ENCODE measurements around the gene SLC35D2.

Gene SLC35D2

DNA sequence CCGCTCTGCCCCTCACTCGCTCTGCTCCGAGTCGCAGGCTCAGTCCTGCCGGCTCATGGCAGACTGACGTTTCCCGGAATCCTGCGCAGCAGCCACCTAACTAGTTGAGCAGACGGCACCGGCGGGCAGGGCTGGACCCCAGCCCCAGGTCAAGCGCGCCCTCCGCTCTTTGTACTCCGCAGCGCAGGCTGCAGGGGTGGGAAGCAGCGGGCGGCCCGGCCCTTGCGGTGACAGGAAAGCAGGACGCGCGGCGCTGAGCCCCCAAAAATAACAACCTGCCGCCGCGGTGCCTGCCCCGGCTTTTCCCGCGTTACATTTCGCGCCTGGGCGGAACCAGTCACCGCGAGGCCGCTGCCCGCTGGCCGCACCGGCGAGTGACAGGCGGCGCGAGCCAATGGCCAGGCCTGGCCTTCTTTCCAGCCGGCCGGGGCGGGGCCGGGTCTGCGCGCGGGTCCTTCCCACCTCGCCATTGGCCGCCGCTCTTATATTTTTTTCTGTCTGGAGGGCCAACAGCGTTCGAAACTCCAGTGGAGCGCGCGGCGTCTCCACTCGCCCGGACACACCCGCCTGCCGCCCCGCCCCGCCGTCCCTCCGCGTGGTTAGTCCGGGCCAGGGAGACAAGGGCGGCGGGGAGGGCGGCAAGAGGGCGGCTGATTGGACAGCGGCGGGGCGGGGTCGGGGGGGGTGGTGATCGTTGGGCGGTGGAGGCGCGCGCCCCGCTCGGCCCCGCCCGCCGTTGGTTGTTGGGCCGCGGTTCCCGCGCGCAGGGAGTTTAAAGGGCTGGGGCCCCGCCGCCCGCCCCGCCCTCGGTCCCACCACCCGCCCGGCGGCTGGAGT, 34.8 kb upstream of the SLC35D2 start, which contains the start of gene ZNF367:
ZNF367 (minus strand) TSS at position 288 of the 837 bp plus-strand sequence. CDS start 338 bp downstream, outside the sequence.
- Histone ChIP-seq H3K4me2 (ENCODE audit: low read depth, low read length, poor library complexity, severe bottlenecking) (peak within 1 kb of the TSS; percentile 93), H3K4me1 (ENCODE audit: insufficient read depth, low read length, poor library complexity, severe bottlenecking) (peaks cover 49% of the 10 kb centered on the region), H2AFZ (ENCODE audit: low read length) (peak within 1 kb of the TSS; percentile 96), H3K9me2 (replicated peaks; ENCODE audit: low read depth, low read length) (no peaks in the 10 kb centered on the region), H3K4me3 (ENCODE audit: low read length, poor library complexity, severe bottlenecking) (peak within 1 kb of the TSS; percentile 98), H3K36me3 (ENCODE audit: insufficient read depth, low read length) (no peaks in the 10 kb centered on the region), H4K20me1 (ENCODE audit: insufficient read depth, low read length, poor library complexity, severe bottlenecking) (peaks cover 35% of the 10 kb centered on the region), H3F3A (ENCODE audit: low read depth) (peaks cover 18% of the 10 kb centered on the region), H3K27me3 (ENCODE audit: insufficient read depth, low read length, poor library complexity, severe bottlenecking) (peaks cover 4% of the 10 kb centered on the region), H3K9me3 (ENCODE audit: insufficient read depth, low read depth, low read length) (no peaks in the 10 kb centered on the region), H3K9ac (ENCODE audit: low read depth, low read length, poor library complexity, severe bottlenecking) (peak within 1 kb of the TSS; percentile 96), H3K79me2 (ENCODE audit: insufficient read depth, low read length) (peaks cover 40% of the 10 kb centered on the region)
- TF ChIP-seq EZH2phosphoT487 (IDR thresholded peaks at IDR 0.05; ENCODE audit: borderline replicate concordance), result no peak
- TF ChIP-seq, protein P1, sequence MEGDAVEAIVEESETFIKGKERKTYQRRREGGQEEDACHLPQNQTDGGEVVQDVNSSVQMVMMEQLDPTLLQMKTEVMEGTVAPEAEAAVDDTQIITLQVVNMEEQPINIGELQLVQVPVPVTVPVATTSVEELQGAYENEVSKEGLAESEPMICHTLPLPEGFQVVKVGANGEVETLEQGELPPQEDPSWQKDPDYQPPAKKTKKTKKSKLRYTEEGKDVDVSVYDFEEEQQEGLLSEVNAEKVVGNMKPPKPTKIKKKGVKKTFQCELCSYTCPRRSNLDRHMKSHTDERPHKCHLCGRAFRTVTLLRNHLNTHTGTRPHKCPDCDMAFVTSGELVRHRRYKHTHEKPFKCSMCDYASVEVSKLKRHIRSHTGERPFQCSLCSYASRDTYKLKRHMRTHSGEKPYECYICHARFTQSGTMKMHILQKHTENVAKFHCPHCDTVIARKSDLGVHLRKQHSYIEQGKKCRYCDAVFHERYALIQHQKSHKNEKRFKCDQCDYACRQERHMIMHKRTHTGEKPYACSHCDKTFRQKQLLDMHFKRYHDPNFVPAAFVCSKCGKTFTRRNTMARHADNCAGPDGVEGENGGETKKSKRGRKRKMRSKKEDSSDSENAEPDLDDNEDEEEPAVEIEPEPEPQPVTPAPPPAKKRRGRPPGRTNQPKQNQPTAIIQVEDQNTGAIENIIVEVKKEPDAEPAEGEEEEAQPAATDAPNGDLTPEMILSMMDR (conservative IDR thresholded peaks at IDR 0.05; ENCODE audit: low read length), result no peak

- Histone ChIP-seq H3K4me3 (ENCODE audit: low read length, poor library complexity, severe bottlenecking) (peak overlapping the region; percentile 87), H2AFZ (ENCODE audit: low read length) (peak overlapping the region; percentile 44; the same call in 1 of the 2 replicates), H3K9me2 (replicated peaks; ENCODE audit: low read depth, low read length) (no peaks in the 10 kb centered on the region), H3K4me1 (ENCODE audit: insufficient read depth, low read length, poor library complexity, severe bottlenecking) (peaks cover 55% of the 10 kb centered on the region), H3K9me3 (ENCODE audit: insufficient read depth, low read depth, low read length) (no peaks in the 10 kb centered on the region), H3F3A (ENCODE audit: low read depth) (peaks cover 18% of the 10 kb centered on the region), H3K36me3 (ENCODE audit: insufficient read depth, low read length) (no peaks in the 10 kb centered on the region), H3K27me3 (ENCODE audit: insufficient read depth, low read length, poor library complexity, severe bottlenecking) (peaks cover 4% of the 10 kb centered on the region), H3K9ac (ENCODE audit: low read depth, low read length, poor library complexity, severe bottlenecking) (peak overlapping the region; percentile 96), H4K20me1 (ENCODE audit: insufficient read depth, low read length, poor library complexity, severe bottlenecking) (peaks cover 41% of the 10 kb centered on the region), H3K79me2 (ENCODE audit: insufficient read depth, low read length) (peaks cover 46% of the 10 kb centered on the region), H3K4me2 (ENCODE audit: low read depth, low read length, poor library complexity, severe bottlenecking) (peak overlapping the region; percentile 76)
- TF ChIP-seq EZH2phosphoT487 (IDR thresholded peaks at IDR 0.05; ENCODE audit: borderline replicate concordance), result no peak
- TF ChIP-seq, protein P1 (conservative IDR thresholded peaks at IDR 0.05; ENCODE audit: low read length), result no peak
These were observed 34.2 kb upstream of the SLC35D2 start for GRCh38 chr9:96417661-96418082.

DNA sequence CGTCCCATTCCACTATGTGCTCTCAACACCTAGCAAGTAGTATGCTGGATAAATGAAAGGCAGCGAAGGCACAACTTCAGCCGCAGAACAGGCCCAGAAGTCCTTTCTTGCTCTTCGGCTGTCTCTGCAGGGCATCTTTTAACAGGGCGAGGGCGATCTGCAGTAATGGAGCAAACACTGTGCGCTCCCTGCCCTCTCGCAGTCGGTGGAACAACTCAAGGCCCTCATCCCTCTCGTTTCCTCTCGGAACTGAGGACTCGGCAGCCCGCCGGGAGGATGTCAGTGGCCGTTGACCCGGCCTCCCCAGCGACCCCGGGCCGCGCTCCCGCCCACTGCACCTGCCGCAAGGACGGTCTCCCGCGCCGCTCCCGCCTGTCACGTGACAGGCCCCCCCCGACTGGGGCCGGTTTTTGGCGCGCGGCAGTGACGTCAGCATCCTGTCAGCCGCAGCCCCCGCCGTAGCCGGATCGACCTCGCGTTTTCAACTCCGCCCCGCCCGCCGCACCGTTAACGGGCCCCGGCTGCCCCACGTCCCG, 33.6 kb upstream of the SLC35D2 start:
- Histone ChIP-seq H3K4me2 (ENCODE audit: low read depth, low read length, poor library complexity, severe bottlenecking) (peak overlapping the region; percentile 93), H4K20me1 (ENCODE audit: insufficient read depth, low read length, poor library complexity, severe bottlenecking) (peaks cover 45% of the 10 kb centered on the region), H2AFZ (ENCODE audit: low read length) (peak overlapping the region; percentile 30), H3K36me3 (ENCODE audit: insufficient read depth, low read length) (no peaks in the 10 kb centered on the region), H3K27me3 (ENCODE audit: insufficient read depth, low read length, poor library complexity, severe bottlenecking) (peaks cover 4% of the 10 kb centered on the region), H3F3A (ENCODE audit: low read depth) (peaks cover 21% of the 10 kb centered on the region), H3K4me1 (ENCODE audit: insufficient read depth, low read length, poor library complexity, severe bottlenecking) (peaks cover 58% of the 10 kb centered on the region), H3K79me2 (ENCODE audit: insufficient read depth, low read length) (peaks cover 51% of the 10 kb centered on the region), H3K4me3 (ENCODE audit: low read length, poor library complexity, severe bottlenecking) (peak overlapping the region; percentile 98), H3K9me3 (ENCODE audit: insufficient read depth, low read depth, low read length) (no peaks in the 10 kb centered on the region), H3K9me2 (replicated peaks; ENCODE audit: low read depth, low read length) (no peaks in the 10 kb centered on the region), H3K9ac (ENCODE audit: low read depth, low read length, poor library complexity, severe bottlenecking) (peak overlapping the region; percentile 89)
- TF ChIP-seq, protein P1 (conservative IDR thresholded peaks at IDR 0.05; ENCODE audit: low read length), result no peak; the same call in 1 of the 2 replicates
- no peak for TF ChIP-seq EZH2phosphoT487 (IDR thresholded peaks at IDR 0.05; ENCODE audit: borderline replicate concordance)
